HG03095 (cell line): Measurements from ENCODE around the gene GGCX.

ENCODE experiments used
- ATAC-seq: cut with Tn5 transposase; IDR thresholded peaks from one replicate; pipeline ENCODE4 v1.9.1; 2021; ENCODE audit warnings: moderate library complexity; ENCODE audit not compliant: unreplicated experiment

Gene GGCX

GRCh38 chr2:85522090-85522647 is 39.1 kb downstream of the GGCX start:
- ATAC-seq = no peak

DNA sequence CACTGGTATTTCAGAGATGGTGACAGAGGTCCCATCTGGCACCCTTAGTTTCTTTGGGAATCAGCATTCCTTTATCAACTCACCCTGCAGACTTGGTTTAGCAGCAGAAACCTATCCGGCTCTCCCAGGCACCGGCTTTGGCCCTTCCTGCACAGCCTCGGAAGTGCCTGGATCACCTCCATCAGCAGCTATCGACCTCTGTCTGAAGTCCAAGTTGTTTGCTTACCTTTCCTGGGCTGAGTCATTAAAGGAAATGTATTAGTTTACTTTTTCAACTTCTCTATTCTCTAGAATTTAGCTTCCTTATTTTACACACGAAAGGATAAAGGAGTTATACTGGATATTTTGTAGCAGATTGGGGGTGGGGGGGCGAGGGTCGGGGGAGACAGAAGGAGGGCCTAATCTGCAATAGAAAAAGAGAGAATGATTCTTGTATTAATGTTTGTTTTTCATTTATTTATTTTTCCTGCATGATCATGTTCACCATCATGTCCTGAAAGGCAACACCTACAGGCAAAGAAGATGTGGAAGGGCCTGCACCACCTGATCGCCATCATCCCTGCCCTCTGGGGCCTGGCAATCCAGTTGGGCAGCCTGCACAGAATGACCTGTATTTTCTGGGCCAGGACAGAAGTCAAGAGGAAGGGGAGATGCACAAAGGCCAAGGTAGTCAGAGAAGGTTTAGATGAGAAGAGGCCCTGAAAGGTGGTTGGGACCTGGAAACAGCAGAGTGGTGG is 44.5 kb downstream of the GGCX start:
- no peak for ATAC-seq

DNA sequence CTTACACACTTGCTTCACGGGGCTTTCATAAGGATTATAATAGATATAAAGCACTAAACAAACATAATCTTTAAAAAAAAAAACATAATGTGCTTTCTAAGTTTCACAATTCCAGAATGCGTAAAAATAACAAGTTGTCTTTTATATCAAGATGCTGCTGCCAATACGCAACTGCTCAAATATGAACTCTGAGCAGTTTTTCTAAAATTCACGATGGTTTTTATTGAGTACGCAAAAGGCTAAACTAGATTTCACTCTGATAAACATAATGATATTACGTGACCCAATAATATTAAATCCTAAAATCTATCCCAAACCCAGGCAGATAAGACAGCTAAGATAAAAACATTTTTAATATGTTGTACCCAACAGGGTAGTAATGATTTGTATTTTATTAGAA is 47.0 kb downstream of the GGCX start:
- no peak for ATAC-seq

GRCh38 chr2:85511008-85511811 is 50.1 kb downstream of the GGCX start:
- no peak for ATAC-seq

DNA sequence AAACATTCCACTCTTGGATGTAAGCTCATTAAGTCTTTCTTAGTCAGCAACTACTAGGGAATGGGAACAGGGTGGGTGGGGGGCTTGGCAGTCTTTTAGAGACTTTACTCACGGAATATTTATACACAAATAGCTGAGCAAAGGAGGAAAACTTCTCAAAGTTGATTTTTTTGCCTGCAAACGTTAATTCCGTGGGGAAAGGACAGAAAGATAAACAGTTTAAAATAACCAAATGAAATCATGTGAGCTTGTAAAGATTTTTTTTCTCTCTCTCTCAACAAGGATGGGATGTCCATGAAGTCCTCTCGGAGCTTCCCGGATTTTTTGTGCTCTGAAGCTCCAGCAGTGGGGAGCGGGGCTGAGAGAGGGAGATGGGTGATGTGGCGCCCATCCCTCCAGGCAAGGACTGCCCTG is 54.5 kb downstream of the GGCX start:
- ATAC-seq = no peak

DNA sequence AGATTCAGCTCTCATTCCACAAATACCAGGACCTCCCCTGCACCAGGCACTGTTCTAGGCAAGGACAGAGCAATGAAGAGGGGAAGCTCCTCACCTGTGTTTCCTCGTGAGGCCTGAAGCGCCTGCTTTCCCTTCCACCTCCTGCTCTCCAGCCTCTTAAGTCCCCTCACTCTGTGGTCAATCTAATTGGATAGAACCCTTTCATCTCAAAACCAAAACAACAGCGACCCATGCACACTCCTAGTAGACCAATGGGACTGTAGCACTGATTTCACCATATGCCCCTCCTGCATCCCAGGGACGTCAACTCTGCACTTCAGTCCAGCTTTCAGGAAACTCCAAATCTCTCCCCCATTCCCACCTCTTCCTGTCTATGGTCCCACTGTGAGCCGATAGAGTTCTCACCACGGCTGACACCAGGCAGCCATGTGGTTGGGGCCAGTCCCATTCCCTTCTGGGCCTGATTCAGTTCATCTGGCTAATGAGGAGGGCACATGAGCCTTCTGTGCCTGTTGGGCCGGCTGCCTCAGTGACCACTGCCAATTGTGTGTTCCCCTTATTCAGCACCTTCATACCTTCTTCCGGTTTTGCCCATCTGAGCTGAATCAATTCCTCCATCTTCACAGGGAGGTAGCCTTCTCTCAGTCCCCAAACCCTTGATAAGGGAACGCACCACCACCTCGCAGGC is 55.6 kb downstream of the GGCX start:
- ATAC-seq = no peak

- no peak for ATAC-seq
Observed at GRCh38 chr2:85504778-85505261, 56.5 kb downstream of the GGCX start.

DNA sequence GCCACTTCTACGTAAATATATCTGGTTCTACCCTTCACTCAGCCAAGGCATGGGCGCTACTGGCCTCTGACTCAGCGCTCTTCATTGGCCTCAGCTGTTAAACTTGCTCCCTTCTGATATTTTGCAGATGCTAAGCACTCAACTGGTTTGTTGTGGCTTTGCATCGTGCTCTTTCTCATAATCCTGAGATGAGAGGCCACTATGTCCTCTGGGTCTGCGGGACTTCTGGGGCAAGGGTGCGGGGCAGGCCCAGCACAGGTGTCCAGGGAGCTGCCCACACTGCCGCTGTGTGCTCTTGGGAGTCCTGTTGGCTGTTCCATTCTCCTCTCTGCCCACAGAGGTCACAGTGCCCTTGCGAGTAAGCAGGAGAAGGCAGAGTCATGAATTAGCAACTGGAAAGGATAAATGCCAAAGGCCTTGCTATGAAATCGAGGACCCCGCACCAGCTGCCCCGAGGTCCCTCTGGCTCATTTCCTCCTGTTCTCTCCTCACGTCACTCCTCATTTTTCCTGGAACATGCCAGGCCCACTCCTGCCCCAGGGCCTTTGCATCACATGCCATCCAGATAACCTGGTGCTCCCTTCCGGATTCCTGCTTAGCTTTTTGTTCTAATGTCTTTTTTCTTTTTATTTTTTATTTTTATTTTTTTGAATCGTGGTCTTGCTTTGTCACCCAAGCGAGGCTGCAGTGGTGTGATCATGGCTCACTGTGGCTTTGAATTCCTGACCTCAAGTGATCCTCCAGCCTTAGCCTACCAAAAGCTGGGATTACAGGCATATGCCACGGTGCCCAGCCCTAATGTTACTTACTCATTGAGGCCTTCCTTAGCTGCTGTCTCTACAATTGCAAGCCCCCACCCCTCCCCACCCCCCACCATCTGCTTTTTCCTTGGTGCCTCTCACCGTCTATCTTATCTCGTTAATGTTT is 57.2 kb downstream of the GGCX start:
- ATAC-seq = no peak

- no peak for ATAC-seq
Observed at GRCh38 chr2:85503168-85503850, 58.0 kb downstream of the GGCX start.

DNA sequence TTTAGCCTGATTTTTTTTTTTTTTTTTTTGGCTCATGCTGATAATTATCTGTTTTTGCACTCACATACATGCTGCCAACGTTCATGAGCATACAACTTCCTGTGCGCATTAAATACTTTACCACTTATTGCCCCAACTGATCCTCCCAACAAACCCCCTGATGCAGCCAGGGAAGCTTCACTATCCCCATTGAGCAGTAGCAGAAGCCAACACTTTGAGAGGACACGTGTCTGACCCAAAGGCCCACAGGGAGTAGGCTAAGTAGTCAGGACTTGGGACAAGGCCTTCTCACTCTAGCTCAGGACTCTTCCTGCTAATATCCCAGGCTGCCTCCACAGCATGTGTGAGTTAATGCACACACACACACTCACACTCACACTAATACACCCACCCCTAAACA is 58.6 kb downstream of the GGCX start:
- no peak for ATAC-seq

DNA sequence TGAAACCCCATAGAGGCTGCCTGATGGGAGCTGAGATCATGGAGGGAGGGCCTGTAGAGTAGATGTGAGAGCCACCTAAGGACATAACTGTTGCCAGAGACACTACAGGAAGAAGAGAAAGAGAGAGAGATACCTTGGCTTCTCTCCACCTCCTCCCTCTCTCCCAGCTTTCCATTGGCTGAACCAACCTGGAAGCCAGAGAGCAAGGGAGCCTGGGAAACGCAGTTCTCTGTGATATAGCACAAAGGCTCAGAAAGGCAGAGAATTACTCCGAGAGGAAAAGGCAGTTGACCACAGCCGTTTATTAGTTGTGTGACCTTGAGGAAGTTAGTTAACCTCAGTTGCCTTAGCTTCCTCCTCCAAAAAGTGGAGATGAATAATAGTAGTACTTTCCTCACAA is 60.0 kb downstream of the GGCX start:
- ATAC-seq = no peak

GRCh38 chr2:85497944-85498630 is 63.2 kb downstream of the GGCX start:
- ATAC-seq = no peak

DNA sequence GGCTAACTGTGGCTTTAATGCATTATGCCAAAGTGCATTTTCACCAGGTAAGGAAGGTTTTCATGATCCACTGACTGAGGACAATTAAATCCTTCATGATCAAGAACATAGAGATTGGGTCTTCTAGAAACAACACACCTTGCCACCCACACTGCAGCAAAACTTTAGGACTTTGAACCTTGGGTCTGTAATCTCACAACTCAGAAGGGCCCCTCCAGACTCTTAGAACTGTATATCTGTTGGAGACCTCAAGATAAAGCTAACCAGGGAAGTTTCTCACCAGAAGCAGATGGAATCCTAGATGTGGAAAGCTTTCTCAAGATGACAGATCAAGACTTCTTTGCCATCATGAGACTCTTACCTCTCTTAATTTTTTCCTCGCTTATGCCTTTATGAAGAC is 64.9 kb downstream of the GGCX start:
- ATAC-seq = no peak
